Panc1 (cell line): ENCODE data around the gene CLTC. TPM values are rescaled to one million over a fixed set of nuclear protein-coding genes. Genes with fewer than 3 reads are reported as not detected.

Experiments used
- ATAC-seq: fragments of 200-7000 bp; cut with Tn5 transposase; 2 replicates; pipeline ENCODE4 v1.9.1; 2020; ENCODE audit warnings: mild to moderate bottlenecking, moderate library complexity
- BruUV-seq: library from RNA; stranded (reverse); fragments of 400-500 nt; replicated peaks from 2 replicates; lab custom pipeline; 2021; lab: Mats Ljungman, UMichigan
- CTCF ChIA-PET: fragments of 300-600 bp; sonication (Branson Sonifier 250); formaldehyde crosslinking; loops from one replicate; lab custom pipeline; 2022; ENCODE audit warnings: antibody characterized with exemption; lab: Charles Lee
- POLR2A ChIA-PET: fragments of 300-600 bp; sonication (Branson Sonifier 250); formaldehyde crosslinking; loops from one replicate; lab custom pipeline; 2022; ENCODE audit warnings: antibody characterized with exemption; lab: Charles Lee
- DNase-seq: peaks from one replicate; pipeline ENCODE4 v3.0.0-alpha.2; 2010; ENCODE audit warnings: low read depth, low spot score
- H3K27ac ChIP-seq: 2 replicates; pipeline ENCODE4 v1.5.1; 2011; ENCODE audit warnings: mild to moderate bottlenecking, low read length, inconsistent platforms
- H3K27me3 ChIP-seq: fragments of 200-500 bp; sonication (Bioruptor generic); 2 replicates; pipeline ENCODE4 v1.6.0; 2014; ENCODE audit warnings: low read length, inconsistent platforms; ENCODE audit not compliant: control insufficient read depth, insufficient read depth
- H3K36me3 ChIP-seq: fragments of 200-500 bp; sonication (Bioruptor generic); 2 replicates; pipeline ENCODE4 v1.5.1; 2014; ENCODE audit warnings: inconsistent platforms, mild to moderate bottlenecking, low read length, moderate library complexity; ENCODE audit not compliant: control insufficient read depth, insufficient read depth
- H3K4me1 ChIP-seq: 2 replicates; pipeline ENCODE4 v1.5.1; 2011; ENCODE audit warnings: inconsistent platforms, mild to moderate bottlenecking, low read length, moderate library complexity; ENCODE audit not compliant: control insufficient read depth, insufficient read depth
- H3K4me3 ChIP-seq, 2 experiments: 2 replicates each; pipeline ENCODE4 v1.5.1; 2011 to 2012; ENCODE audit warnings: low read depth in 2 of 2, low read length in 2 of 2, mild to moderate bottlenecking in 2 of 2, inconsistent platforms in 1 of 2, moderate library complexity in 1 of 2
- H3K9me3 ChIP-seq: fragments of 200-500 bp; sonication (Bioruptor generic); 2 replicates; pipeline ENCODE4 v1.5.1; 2014; ENCODE audit warnings: low read depth, mild to moderate bottlenecking, inconsistent platforms, low read length, moderate library complexity; ENCODE audit not compliant: control insufficient read depth, insufficient read depth
- POLR2AphosphoS5 ChIP-seq: IDR thresholded peaks from 2 replicates; pipeline ENCODE4 v1.6.1; 2012; ENCODE audit warnings: mild to moderate bottlenecking, low read depth, low read length, moderate library complexity
- SIN3A ChIP-seq: IDR thresholded peaks from 2 replicates; pipeline ENCODE4 v1.6.1; 2012; ENCODE audit warnings: low read depth, mild to moderate bottlenecking, low read length, moderate library complexity, borderline replicate concordance; ENCODE audit not compliant: insufficient read depth
- TCF7L2 ChIP-seq: IDR thresholded peaks from 2 replicates; pipeline ENCODE4 v1.6.1; 2011; ENCODE audit warnings: mild to moderate bottlenecking, low read depth, low read length, inconsistent platforms
- in situ Hi-C: cut with HindIII; loops from 2 replicates; pipeline ENCODE4 v1.10.0; 2016; ENCODE audit warnings: low sequenced_read_pairs, low pct_unique_long_range_greater_than_20kb
- intact Hi-C: fragments of 100-400 bp; cut with micrococcal nuclease; formaldehyde crosslinking; loops from one replicate; pipeline ENCODE4 v1.10.0; 2022; ENCODE audit not compliant: unreplicated experiment
- total RNA-seq: library from RNA; stranded (reverse); gene quantifications from one replicate; pipeline ENCODE4 v1.2.1, GENCODE V29; 2021; ENCODE audit not compliant: unreplicated experiment
- TF ChIP-seq, protein P1 (sequence below), 2 experiments: IDR thresholded peaks; 2 replicates each; pipeline ENCODE4 v1.6.1; 2011 to 2012; ENCODE audit warnings: low read depth in 2 of 2, control low read depth in 1 of 2, low read length in 1 of 2, mild to moderate bottlenecking in 1 of 2, moderate library complexity in 1 of 2; ENCODE audit not compliant: insufficient read depth in 1 of 2
- TF ChIP-seq, protein P2 (sequence below): fragments of 450-650 bp; IDR thresholded peaks from 2 replicates; pipeline ENCODE4 v1.5.1; 2017; ENCODE audit warnings: mild to moderate bottlenecking

Gene CLTC
- total RNA-seq, 1 experiment from 2014 or later = 221 TPM

DNA sequence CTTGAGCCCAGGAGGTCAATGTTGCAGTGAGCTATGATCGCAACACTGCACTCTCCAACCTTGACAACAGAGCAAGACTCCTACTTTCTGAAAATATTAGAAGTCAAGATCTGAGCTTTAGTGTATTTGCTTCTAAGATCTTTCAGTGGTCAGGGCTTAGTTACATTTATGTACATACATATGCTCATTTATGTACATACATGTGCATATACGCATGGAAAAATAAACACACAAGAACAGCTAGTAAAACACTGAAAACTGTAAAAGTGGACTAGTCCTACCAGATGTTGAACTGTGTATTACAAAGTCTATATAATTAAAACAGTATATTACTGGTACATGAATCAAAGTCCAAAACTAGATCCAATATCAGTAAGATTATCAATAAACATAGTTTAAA lies 59.2 kb downstream of the CLTC start:
- ATAC-seq = no peak
- Histone ChIP-seq H3K4me1 (no peaks in the 10 kb centered on the region; the same call in 1 of the 2 replicates), H3K27me3 (no peaks in the 10 kb centered on the region), H3K27ac (no peak overlapping the region), H3K9me3 (no peaks in the 10 kb centered on the region), H3K36me3 (peaks cover 89% of the 10 kb centered on the region), H3K4me3 (no peak overlapping the region)
- BruUV-seq = no TSS peak
- POLR2A ChIA-PET = no interaction called here
- CTCF ChIA-PET = interaction anchor here (0.6 kb wide), 1 partner anchor 360 kb away, joined by 3 read pairs; no protein-coding TSS in a partner anchor
- TF ChIP-seq, protein P1, sequence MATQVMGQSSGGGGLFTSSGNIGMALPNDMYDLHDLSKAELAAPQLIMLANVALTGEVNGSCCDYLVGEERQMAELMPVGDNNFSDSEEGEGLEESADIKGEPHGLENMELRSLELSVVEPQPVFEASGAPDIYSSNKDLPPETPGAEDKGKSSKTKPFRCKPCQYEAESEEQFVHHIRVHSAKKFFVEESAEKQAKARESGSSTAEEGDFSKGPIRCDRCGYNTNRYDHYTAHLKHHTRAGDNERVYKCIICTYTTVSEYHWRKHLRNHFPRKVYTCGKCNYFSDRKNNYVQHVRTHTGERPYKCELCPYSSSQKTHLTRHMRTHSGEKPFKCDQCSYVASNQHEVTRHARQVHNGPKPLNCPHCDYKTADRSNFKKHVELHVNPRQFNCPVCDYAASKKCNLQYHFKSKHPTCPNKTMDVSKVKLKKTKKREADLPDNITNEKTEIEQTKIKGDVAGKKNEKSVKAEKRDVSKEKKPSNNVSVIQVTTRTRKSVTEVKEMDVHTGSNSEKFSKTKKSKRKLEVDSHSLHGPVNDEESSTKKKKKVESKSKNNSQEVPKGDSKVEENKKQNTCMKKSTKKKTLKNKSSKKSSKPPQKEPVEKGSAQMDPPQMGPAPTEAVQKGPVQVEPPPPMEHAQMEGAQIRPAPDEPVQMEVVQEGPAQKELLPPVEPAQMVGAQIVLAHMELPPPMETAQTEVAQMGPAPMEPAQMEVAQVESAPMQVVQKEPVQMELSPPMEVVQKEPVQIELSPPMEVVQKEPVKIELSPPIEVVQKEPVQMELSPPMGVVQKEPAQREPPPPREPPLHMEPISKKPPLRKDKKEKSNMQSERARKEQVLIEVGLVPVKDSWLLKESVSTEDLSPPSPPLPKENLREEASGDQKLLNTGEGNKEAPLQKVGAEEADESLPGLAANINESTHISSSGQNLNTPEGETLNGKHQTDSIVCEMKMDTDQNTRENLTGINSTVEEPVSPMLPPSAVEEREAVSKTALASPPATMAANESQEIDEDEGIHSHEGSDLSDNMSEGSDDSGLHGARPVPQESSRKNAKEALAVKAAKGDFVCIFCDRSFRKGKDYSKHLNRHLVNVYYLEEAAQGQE (IDR thresholded peaks at IDR 0.05; ENCODE audit: insufficient read depth in 1 of 2, low read depth in 2 of 2, low read length in 1 of 2) = no peak
- TF ChIP-seq POLR2AphosphoS5 (no peak), SIN3A (no peak)
- in situ Hi-C loops (no loop called here), intact Hi-C loops (no loop called here)
- DNase-seq = no peak

DNA sequence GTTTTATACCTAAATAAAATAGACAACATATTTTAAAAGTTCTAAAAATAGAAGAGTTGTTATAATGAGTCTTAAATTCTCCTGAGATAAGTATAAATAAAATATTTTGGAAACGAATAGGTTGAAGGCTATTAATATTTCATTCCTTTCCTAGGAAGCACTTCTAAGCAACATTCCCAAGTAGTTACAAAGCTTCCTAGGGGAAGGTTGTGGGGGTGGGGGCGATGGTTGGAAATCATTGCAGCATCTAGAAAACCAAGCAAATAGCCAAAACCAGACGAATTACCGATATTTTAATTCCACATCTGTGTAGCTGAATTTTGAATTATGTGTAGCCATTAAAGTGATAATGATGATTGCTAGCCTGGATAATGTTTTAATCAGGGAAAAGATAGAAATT lies 60.6 kb downstream of the CLTC start:
- H3K27me3 ChIP-seq = no peaks in the 10 kb centered on the region
- in situ Hi-C loops = no loop called here
- no peaks in the 10 kb centered on the region for H3K9me3 ChIP-seq
- TF ChIP-seq, protein P1 (IDR thresholded peaks at IDR 0.05; ENCODE audit: insufficient read depth in 1 of 2, low read depth in 2 of 2, low read length in 1 of 2) = no peak
- TF ChIP-seq TCF7L2 (no peak), POLR2AphosphoS5 (no peak), SIN3A (no peak)
- TF ChIP-seq, protein P2, sequence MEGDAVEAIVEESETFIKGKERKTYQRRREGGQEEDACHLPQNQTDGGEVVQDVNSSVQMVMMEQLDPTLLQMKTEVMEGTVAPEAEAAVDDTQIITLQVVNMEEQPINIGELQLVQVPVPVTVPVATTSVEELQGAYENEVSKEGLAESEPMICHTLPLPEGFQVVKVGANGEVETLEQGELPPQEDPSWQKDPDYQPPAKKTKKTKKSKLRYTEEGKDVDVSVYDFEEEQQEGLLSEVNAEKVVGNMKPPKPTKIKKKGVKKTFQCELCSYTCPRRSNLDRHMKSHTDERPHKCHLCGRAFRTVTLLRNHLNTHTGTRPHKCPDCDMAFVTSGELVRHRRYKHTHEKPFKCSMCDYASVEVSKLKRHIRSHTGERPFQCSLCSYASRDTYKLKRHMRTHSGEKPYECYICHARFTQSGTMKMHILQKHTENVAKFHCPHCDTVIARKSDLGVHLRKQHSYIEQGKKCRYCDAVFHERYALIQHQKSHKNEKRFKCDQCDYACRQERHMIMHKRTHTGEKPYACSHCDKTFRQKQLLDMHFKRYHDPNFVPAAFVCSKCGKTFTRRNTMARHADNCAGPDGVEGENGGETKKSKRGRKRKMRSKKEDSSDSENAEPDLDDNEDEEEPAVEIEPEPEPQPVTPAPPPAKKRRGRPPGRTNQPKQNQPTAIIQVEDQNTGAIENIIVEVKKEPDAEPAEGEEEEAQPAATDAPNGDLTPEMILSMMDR = no peak
- H3K27ac ChIP-seq = no peak overlapping the region
- CTCF ChIA-PET = no interaction called here
- POLR2A ChIA-PET = no interaction called here
- intact Hi-C loops = no loop called here
- DNase-seq = no peak
- H3K4me1 ChIP-seq = peaks cover 5% of the 10 kb centered on the region
- BruUV-seq = no TSS peak
- H3K4me3 ChIP-seq = no peak overlapping the region
- no peak for ATAC-seq
- peaks cover 84% of the 10 kb centered on the region for H3K36me3 ChIP-seq
